Ramos (cell line): ENCODE results near the gene AKR1B15.
"Not testable (repeated sequence)": the region's sequence is repeated elsewhere in the genome, so short reads cannot be mapped to it uniquely, and the experiment has no call there.

Experiments used
- in situ Hi-C: fragments of 300-500 bp; cut with MboI; formaldehyde crosslinking; loops from one replicate; pipeline ENCODE4 v1.14.3; 2022; ENCODE audit warnings: low sequenced_read_pairs; ENCODE audit not compliant: unreplicated experiment

Gene AKR1B15

DNA sequence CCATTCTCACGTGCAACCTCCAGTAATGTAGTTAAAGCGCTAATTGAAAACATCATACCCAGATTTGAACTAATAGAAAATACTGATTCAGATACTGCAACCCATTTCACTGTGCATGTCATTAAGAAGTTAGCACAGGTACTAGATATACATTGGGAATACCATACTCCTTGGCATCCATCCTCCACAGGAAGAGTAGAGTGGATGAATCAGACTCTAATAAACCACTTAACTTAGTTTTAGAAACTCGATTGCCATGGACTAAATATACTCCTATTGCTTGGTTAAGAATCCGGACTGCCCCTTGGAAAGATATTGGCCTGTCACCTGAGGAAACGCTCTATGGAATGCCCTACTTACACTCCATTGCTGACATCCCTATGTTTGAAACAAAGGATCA, 9.5 kb downstream of the AKR1B15 start:
- in situ Hi-C loops, result no loop called here

DNA sequence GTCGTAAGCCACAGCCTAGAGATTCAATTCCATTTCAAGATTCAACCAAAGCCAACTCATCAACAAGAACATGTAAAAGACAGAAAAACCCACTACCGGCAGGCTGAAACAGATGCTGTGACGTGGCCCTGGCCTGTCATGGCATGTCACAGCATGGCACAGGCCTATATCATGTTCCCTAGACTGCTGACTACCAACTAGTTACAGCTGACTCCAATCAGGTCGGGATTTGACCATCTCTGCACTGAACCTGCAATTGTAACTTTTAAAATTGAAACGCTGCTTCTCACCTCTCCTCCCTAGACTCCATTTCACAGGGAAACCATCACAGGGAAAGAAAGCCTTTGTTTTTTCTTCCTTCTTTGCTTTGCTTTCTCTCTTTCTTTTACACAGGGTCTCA, 12.7 kb downstream of the AKR1B15 start:
- in situ Hi-C loops, result not testable (repeated sequence)

DNA sequence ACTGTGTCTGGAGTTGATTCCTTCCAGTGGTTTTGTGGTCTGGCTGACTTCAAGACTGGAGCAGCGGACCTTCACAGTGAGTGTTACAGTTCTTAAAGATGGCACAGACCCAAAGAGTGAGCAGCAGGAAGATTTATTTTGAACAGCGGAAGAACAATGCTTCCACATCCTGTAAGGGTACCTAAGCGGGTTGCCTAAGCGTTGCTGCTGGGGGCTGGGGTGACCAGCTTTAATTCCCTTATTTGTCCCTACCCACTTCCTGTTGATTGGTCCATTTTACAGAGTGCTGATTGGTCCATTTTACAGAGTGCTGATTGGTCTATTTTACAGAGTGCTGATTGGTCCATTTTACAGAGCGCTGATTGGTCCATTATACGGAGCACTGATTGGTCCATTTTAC, 13.2 kb downstream of the AKR1B15 start:
- in situ Hi-C loops, result no loop called here

DNA sequence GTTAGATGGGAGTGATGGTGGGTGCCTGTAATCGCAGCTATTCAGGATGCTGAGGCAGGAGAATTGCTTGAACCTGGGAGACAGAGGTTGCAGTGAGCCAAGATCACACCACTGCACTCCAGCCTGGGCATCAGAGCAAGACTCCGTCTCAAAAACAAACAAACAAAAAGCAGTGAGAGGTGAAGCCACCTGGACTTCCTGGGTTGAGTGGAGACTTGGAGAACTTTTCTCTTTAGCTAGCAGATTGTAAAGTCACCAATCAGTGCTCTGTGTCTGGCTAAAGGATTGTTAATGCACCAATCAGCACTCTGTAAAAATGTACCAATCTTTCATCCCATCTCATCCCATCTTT, 14.5 kb downstream of the AKR1B15 start:
- in situ Hi-C loops, result not testable (repeated sequence)

DNA sequence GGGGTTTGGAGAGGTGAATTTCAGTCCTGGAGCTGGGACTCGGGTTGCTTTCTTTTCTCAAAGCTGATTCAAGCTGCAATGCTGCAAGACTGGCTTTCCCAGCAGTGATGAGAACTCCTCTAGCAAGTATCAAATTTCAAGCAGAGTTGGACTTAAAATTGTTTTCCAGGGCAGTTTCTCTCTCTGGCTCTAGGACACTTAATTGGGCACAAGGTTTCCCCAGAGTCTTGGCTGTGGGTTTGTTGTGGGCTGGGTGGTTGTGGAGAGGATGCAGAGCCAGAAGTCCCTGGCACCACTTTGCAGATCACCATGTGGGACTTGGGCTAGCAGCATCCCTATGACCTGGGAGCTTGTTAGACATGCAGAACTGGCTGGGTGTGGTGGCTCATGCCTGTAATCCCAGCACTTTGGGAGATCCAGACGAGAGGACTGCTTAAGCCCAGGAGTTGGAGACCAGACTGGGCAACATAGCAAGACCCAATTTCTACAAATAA, 16.8 kb downstream of the AKR1B15 start:
- in situ Hi-C loops, result no loop called here

DNA sequence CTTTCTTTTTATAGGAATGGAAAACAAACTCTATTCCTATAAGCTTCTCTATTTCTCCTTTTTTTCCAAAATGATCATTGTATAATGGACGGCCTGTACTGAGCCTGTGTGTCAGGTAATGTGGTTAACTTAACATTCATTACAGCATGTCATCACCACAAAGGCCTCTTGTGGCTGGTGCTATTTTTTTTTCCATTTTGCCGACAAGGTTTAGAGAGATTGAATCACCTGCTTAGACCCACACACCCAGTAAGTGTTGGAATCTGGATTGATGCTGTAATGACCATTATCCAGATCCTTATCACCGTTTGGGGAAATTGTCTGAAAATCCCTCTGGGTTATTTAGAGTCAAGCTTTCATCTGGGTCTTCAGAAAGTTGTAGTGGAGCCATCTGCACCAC, 18.5 kb downstream of the AKR1B15 start:
- in situ Hi-C loops, result no loop called here

DNA sequence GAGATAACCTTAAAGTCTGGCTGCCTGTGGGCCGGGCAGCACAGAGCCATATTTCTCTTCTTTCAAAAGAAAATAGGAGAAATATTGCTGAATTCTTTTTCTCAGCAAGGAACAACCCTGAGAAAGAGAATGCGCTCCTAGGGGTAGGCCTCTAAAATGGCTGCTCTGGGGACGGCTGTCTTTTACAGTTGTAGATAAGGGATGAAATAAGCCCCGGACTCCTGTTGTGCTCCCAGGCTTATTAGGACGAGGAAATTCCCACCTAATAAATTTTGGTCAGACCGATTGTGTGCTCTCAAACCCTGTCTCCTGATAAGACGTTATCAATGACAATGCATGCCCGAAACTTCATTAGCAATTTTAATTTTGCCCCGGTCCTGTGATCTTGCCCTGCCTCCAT, 21.1 kb downstream of the AKR1B15 start:
- in situ Hi-C loops, result not testable (repeated sequence)

DNA sequence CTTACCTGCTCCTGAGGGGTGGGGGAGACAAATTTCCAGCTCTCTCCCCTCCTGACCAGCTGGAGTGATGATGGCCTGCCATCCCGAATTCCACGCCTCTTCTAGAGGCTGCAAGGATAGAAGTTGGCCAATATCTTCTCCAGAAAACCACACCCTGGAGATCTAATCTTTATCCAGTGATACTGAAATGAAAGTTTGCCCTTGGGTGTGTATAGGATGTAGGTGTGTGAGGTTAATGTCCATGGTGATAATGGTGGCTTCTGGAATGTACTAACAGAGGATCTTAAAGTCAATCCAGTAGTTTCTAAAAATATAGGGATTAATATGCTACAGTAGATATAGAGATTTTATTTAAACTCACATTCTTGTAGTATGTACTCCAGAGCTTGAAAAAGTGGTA, 22.2 kb downstream of the AKR1B15 start:
- in situ Hi-C loops, result no loop called here

DNA sequence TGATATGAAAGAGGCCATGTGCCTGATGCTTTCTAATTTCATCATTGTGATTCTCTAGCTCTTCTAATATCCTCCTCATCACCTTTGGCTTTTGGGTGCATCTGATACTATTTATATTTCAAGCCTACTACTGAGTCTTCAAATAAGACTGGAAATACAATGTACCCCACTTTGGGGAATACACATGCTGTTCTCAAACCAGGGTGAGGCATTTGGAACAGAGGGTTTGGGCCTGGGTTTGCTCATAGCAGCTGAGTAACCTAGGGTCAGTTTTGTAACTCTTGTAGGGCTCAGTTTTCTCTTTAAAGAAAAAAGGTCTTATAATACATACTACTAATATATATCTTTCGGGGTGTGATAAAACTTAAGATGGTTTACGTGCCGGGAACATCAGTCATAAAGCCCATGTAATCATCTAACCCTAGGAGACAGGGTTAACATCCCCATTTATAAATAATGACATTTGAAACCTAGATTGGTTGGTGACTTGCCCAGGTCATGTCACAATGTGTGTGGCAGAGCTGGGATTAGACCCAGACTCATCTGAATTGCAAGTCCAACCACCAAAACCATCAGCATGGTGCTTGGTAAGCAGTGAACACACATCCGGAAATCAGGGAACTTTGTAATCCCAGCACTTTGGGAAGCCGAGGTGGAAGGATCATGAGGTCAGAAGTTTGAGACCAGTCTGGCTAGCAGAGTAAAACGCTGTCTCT, 23.0 kb downstream of the AKR1B15 start:
- in situ Hi-C loops, result no loop called here

DNA sequence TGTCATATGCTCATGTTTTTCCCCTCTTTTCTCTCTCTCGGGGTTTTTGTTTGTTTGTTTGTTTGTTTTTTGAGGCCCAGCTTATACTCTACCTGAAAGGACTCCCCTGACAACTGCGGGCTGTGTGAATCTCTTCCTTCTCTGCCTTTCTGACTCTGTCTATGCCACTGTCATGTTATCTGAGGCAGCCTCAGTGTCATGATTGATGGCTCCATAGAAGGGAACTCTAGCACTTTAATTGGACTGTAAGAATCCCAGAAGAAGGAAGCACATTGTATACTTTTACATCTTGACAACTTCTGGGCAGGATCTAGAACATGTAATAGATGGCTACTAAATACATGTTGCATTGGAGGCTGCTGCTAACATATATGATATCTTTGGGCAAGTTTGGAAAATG, 25.4 kb downstream of the AKR1B15 start:
- in situ Hi-C loops, result no loop called here

DNA sequence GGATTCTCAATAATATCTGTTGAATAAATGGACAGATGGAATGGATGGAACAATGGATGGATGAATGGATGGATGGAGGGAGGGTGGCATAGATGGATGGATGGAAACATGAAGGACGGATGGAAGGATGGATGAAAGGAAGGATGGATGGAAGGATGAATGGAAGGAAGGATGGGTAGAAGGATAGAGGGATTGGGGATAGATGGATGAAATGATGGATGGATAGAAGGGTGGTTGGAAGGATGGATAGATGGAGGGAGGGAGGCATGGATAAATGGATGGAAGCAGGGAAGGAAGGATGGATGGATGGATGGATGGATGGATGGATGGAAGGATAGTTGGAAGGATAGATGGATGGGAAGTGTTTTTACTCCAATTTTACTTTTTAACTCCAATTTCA, 35.4 kb downstream of the AKR1B15 start:
- in situ Hi-C loops, result no loop called here

DNA sequence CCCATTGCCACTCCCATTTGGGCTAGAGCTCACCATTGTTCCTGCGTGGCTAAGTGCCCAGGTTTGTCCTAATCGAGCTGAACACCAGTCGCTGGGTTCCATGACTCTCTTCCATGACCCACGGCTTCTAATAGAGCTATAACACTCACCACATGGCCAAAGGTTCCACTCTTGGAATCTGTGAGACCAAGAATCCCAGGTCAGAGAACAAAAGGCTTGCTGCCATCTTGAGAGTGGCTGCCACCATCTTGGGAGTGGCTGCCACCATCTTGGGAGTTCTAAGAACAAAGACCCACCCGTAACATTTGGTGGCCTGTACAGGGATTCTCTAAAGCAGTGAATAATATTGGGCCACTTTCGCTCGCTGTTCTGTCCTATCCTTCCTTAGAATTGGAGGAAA, 37.0 kb downstream of the AKR1B15 start:
- in situ Hi-C loops, result no loop called here

DNA sequence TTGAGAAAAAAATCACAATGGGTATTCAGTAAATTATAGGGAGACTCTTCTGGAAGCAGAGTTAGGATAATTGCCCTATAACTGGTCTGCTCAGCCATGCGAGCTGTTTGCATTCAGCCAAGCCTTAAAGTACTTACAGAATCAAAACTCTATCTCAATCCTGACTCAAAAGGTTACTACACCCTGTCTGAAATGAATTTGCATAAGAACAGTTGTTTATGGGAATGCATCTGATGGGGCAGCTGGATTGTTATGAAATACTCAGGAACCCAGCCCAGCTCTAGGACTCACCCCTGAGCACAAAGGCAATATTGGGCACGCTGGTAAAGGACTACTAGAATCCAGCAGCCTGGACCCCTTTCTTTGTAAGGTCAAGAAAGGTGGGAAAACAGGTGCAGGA, 38.8 kb downstream of the AKR1B15 start:
- in situ Hi-C loops, result no loop called here

DNA sequence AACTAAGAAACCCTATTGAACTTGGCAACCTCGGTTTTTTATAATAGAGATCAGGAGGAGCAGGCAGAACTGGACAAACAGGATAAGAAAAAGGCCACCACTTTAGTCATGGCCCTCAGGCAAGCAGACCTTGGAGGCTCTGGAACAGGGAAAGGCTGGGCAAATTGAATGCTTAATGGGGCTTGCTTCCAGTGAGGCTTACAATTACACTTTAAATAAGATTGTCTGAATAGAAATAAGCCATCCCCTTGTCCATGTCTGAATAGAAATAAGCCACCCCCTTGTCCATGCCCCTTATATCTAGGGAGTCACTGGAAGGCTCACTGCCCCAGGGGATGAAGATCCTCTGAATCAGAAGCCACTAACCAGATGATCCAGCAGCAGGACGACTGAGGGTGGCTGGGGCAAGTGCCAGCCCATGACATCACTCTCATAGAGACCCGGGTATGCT, 40.6 kb downstream of the AKR1B15 start:
- in situ Hi-C loops, result no loop called here

DNA sequence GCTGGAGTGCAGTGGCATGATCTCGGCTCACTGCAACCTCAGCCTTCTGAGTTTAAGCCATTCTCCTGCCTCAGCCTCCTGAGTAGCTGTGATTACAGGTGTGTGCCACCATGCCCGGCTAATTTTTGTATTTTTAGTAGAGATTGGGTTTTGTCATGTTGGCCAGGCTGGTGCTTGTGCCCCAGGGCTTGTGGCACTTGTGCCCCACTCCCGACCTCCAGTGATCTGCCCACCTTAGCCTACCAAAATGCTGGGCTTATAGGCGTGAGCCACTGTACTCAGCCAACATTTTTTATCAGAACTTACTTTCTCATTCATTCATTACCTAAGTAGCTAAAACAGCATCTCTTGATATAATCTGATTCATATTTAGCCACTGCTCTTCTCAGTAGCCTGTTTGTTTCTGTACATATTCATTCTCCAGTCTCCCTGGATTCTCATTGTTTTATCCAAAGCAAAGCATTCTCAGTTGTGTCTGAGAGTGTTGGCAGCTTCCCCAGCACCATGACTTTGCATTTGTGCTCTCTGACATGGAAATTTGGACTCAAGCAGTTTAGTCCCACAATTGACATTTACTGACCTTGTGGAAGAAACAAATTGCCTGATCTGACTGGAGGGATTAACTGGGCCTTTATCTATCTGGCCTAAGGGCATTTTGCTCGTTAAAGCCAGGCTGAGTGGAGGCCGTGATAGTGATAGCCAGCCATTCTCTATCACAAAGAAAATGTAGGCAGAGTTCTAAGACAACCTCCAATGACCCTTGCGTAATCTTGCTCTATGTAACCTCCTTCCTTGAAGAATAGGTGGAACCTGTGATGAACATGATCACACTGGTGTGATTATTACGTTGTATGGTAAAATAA, 44.9 kb downstream of the AKR1B15 start:
- in situ Hi-C loops, result no loop called here

DNA sequence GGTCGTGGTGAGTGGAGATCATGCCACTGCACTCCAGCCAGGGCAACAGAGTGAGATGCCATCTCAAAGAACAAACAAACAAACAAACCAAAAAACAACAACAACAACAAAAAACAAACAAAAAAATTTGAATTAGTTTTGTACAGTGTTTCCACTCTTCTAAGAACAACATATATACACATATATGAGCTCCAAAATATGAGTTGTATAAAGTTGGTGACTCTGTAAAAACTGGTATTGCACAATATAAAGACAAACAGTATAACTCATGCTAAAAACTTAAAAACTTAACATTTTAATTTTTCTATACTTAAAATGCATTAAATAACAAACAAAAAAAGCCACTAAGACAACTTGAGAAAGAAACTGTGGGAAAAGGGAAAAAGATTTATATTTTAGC, 46.0 kb downstream of the AKR1B15 start:
- in situ Hi-C loops, result no loop called here

DNA sequence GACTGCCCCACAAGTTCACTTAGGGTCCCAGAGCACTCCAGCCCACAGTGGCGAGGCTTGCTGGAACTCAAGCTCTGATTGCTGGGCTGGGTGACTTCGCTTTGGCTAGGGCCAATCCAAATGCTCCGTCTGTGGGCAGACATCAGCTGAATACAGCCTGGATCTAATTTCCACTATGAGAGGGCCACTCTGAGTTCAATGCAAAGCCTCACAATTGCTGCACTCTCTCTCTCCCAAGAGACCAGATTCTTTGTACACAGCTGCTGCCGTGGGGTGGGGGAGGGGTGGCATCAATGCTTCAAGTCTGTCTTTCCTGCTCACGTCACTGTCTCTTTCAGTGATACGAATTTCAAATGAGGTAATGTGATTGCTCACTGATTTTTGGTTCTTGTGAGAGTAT, 50.5 kb downstream of the AKR1B15 start:
- in situ Hi-C loops, result no loop called here

DNA sequence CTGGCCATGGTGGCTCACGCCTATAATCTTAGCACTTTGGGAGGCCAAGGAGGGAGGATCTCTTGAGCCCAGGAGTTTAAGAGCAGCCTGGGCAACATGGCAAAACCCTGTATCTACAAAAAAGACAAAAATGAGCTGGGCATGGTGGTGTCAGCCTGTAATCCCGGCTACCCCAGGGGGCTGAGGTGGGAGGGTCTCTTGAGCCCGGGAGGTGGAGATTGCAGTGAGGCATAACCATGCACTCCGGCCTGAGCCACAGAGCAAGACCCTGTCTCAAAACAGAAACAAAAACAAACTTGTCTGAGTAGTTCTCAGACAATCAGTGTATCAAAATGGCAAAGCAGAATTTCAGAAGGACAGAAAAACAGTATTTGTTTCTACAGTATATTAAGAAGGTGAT, 52.5 kb downstream of the AKR1B15 start:
- in situ Hi-C loops, result loop anchor here (25.0 kb wide), 1 partner anchor 164 kb away; no protein-coding TSS in a partner anchor

DNA sequence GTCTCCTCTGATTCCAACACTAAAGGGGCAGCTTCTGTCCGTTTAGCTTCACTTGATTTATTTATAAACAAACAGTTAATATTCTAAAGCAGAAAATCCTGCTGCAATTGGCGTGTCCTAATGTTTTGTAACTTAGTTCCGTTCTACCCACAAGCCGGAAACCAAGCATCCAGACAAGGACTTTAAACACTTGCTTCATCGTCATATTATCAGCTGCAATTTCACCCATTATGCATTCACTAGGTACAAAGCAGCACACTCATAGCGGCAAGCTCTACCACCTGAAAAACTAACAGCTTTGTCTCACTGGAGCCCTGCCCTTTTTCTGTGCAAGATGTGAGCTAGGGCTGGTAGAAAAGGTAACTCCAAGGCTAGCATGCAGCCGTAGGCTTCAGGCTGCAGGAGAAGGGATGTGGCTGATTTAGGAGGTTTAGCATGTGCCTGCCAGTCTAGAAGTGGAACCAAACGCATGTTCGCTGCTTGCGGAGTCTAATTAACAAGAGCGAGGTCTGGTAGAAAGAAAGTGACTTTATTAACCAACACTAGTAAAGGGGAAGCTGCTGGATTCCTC, 54.1 kb downstream of the AKR1B15 start:
- in situ Hi-C loops, result loop anchor here (25.0 kb wide), 1 partner anchor 166 kb away; no protein-coding TSS in a partner anchor

DNA sequence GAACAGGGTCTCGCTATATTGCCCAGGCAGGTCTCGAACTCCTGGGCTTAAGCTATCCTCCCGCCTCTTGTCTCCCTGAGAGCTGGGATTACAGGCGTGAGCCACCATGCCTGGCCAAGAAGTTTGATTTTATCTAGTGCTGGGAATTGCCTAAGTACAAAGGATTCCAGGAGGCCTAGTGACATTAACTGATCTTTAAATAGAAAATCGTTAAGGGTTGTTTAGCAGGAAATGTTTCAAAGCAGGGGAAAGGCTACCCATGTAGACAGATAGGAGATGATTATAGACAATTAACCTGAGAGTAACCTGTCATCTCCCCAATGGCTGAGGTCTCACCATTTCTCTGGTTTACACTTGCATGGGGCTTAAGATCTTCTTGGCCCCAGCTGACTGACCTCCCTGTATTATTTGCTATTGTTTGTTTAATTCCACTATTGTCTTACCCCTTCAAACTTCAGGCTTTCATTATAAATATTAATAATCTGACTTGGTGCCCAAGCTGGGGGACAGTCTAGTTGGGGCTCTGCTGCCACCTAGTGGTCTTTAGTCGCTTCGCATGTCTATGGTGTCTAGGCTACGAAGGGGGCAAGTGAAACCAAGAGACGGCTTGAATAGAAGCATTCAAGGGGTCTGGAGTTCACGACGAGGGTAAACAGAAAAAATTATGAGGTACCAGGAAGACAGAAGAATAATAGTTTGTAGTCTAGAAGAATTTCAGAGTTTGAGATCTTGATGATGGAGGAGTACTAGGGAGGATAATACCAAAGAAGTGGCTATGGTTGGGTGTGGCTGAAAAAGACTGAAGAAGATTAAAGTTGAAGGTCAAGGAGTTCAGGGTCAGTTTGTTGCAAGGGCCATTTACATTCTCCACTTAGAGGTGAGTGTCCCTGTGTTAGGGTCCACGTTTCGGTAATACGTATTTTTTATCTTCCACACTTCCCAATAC, 57.3 kb downstream of the AKR1B15 start:
- in situ Hi-C loops, result loop anchor here (25.0 kb wide), 1 partner anchor 169 kb away; no protein-coding TSS in a partner anchor
